ENCODE measurements around the gene TARBP1. TPM values are rescaled to one million over a fixed set of nuclear protein-coding genes. Genes with fewer than 3 reads are reported as not detected.

The TARBP1 gene
- total and polyA plus RNA-seq, 2 of the 4 experiments (the other 2 are of a cell fraction): 10.6 to 17.7 TPM

DNA sequence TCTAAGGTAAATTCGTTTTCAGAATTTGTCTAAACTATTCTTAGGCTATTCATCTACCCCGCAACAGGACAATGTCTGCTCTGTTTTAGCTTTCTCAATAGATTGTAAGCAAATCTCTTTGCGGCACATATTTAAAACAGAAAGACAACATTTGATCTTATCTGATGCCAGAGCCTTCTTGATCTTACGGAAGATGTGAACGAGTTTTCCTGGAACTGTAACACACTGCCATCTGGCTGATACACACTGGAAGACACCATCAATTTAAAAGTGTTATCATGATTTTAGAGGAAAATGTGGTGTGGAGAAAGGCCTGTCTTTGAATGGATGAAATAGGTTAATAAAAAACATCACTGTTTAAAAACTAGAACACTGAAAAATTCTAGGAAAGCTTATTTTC, 69.7 kb downstream of the TARBP1 start:
- dilution Hi-C loops (cut with HindIII; ENCODE audit: low sequenced_read_pairs, unreplicated experiment): no loop called here
- ChIA-PET POLR2A (ENCODE audit: unreplicated experiment) (no interaction called here), CTCF (no interaction called here)
- H2BK15ac ChIP-seq (ENCODE audit: low read depth, low read length): no peak overlapping the region
- H3K36me3 ChIP-seq (ENCODE audit: control insufficient read depth, insufficient read depth, low read length): peaks cover under 1% of the 10 kb centered on the region; the same call in 1 of the 2 replicates
- H2AK9ac ChIP-seq (replicated peaks; ENCODE audit: low read depth, low read length, poor library complexity): no peak overlapping the region
- no peak overlapping the region for H4K91ac ChIP-seq (ENCODE audit: insufficient read depth, low read depth, low read length)
- WGBS, 2 experiments (ENCODE audit: extremely low coverage in 2 of 2, insufficient read length in 1 of 2): 50% methylated on average over 1 of the region's 5 CpGs; no CpG with 5 or more reads in 1 of the 2 experiments
- peaks cover 2% of the 10 kb centered on the region for H3K4me1 ChIP-seq (ENCODE audit: control insufficient read depth, insufficient read depth, low read length)
- H3K4me2 ChIP-seq (ENCODE audit: low read depth, low read length): no peak overlapping the region
- no peak overlapping the region for H4K8ac ChIP-seq (ENCODE audit: low read depth in 2 of 2, low read length in 2 of 2)
- TF ChIP-seq FOS (IDR thresholded peaks at IDR 0.05; ENCODE audit: low read depth, low read length): no peak
- no peak for TF ChIP-seq BHLHE40 (IDR thresholded peaks at IDR 0.05; ENCODE audit: low read depth, low read length)
- no peak for TF ChIP-seq MAZ (IDR thresholded peaks at IDR 0.05; ENCODE audit: borderline replicate concordance, low read depth, low read length)
- TF ChIP-seq, protein P1, sequence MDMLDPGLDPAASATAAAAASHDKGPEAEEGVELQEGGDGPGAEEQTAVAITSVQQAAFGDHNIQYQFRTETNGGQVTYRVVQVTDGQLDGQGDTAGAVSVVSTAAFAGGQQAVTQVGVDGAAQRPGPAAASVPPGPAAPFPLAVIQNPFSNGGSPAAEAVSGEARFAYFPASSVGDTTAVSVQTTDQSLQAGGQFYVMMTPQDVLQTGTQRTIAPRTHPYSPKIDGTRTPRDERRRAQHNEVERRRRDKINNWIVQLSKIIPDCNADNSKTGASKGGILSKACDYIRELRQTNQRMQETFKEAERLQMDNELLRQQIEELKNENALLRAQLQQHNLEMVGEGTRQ (IDR thresholded peaks at IDR 0.05; ENCODE audit: low read depth, low read length): no peak
- no peak for TF ChIP-seq CHD1 (IDR thresholded peaks at IDR 0.05; ENCODE audit: low read depth, low read length)
- no peak for TF ChIP-seq MAFK (IDR thresholded peaks at IDR 0.05; ENCODE audit: low read depth, low read length)
- no peak overlapping the region for H3K56ac ChIP-seq (ENCODE audit: extremely low read depth, insufficient read depth, low read length)
- no peak overlapping the region for H2BK5ac ChIP-seq (ENCODE audit: low read depth, low read length, poor library complexity, severe bottlenecking)
- H3K4me3 ChIP-seq (ENCODE audit: insufficient read depth, low read depth, low read length): no peak overlapping the region
- no peak for ATAC-seq (ENCODE audit: low read depth)
- intact Hi-C loops (cut with micrococcal nuclease): no loop called here
- no peaks in the 10 kb centered on the region for H3K27me3 ChIP-seq (ENCODE audit: control insufficient read depth, insufficient read depth, low read length)
- no peaks in the 10 kb centered on the region for H3K79me1 ChIP-seq (ENCODE audit: low read depth in 1 of 2, low read length in 2 of 2)
- no peak overlapping the region for H3K14ac ChIP-seq (replicated peaks; ENCODE audit: low read depth, low read length)
- no peak overlapping the region for H3K23ac ChIP-seq (ENCODE audit: low read depth, low read length)
- no peak overlapping the region for H3K27ac ChIP-seq (ENCODE audit: insufficient read depth, low read length)
- DNase-seq: peak; percentile 8
- in situ Hi-C loops (cut with MboI; ENCODE audit: low sequenced_read_pairs): no loop called here
- H2BK20ac ChIP-seq (ENCODE audit: low read depth, low read length): no peak overlapping the region
- no peaks in the 10 kb centered on the region for H3K9me3 ChIP-seq (ENCODE audit: control insufficient read depth, insufficient read depth, low read length)
- H2AFZ ChIP-seq (replicated peaks; ENCODE audit: low read length, poor library complexity): no peak overlapping the region
- peaks cover 2% of the 10 kb centered on the region; the same call in 1 of the 2 replicates for H3K9me1 ChIP-seq (ENCODE audit: insufficient read depth, low read length)
- H4K20me1 ChIP-seq (ENCODE audit: insufficient read depth, low read length): no peaks in the 10 kb centered on the region
- H2BK120ac ChIP-seq (ENCODE audit: low read depth, low read length): no peak overlapping the region
- no peak overlapping the region for H3K18ac ChIP-seq (ENCODE audit: low read depth, low read length)
- no TSS peak for BruUV-seq (replicated peaks)
- H2AK5ac ChIP-seq (ENCODE audit: low read depth, low read length): no peak overlapping the region
- no peak overlapping the region for H3K4ac ChIP-seq (ENCODE audit: low read depth, low read length)
- no peak overlapping the region for H3K9ac ChIP-seq (ENCODE audit: low read depth, low read length)
- H4K5ac ChIP-seq (ENCODE audit: low read depth, low read length): no peak overlapping the region

Measured in IMR-90 (cell line).